GM10847 (cell line): ENCODE data around the gene FKRP.

Source experiments
- POLR2A ChIP-seq: IDR thresholded peaks from 2 replicates; pipeline ENCODE4 v1.6.1; 2011; ENCODE audit not compliant: insufficient read length; ENCODE audit errors: extremely low read depth

FKRP gene

GRCh38 chr19:46733690-46734292 is 12.1 kb upstream of the FKRP start:
- TF ChIP-seq POLR2A = no peak

DNA sequence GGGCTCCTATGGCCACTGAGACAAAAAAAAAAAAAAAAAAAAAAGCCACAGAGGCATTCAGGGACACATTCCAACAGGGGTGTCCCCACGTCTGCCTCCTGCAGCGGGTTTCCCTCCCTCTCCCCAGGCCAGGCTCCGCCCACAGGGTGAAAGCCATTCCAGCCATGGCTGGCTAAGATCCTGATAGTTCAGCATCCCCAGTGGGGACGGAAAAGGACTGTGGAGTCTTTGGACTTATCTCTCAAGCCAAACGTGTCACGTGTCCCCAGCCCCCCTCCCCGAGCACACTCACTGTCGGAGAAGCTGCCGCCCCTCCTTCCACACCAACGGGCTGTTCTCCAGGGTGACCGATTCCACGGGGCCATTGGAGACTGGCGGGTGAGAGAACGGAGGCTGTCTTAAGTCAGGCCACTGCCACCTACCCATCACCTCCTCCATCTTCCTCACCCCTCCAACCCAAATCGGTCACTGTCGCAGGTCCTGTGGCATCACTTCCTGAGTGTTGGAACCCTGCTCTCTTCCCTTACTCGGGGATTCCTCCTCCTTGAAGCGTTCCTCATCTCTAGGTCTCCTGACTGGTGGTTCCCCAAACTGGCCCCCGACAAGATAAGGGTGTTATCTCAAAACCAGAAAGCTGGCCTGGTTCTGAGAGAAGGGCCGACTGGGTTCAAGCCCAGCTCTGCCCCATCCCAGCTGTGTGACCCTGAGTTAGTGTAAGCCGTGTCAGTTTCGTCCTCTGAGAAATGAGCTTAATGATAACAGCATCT is 9.1 kb upstream of the FKRP start:
- TF ChIP-seq POLR2A = no peak

DNA sequence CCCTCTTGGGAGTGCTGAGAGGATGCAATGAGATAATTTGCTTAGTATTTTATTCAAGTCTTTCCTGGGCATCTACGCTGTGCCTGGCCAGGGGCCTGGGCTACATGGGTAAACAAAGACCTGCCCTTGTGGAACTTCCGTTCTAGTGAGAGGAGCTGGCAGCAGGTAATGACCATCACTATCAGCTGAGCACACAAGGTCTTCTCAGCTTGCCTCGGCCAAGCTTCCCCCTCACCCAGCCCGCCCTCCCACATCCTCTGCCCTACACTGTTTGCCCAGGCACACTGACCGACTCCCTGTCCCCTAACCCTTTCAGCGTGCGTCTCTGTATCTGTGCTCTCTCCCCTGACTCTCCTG is 8.6 kb upstream of the FKRP start:
- no peak for TF ChIP-seq POLR2A

DNA sequence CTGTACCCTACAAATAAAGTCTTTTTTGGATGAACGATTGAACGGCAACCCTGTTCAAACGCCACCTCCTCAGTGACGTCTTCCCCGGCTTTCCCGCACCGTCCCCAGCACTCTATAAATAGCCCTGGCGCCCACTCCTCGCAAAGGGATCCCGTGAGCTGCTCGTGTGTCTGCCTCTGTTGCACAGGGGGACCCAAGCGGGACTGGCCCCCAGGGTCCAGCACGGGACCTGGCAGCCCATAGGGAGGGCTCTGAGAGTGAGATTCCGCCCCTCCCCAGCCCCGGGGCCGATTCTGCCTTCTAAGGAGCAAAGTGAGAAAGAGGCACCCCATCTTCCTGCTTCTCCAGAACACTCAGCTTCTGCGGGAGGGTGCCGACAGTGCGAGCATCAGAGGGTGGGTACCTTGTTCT is 8.1 kb upstream of the FKRP start:
- no peak for TF ChIP-seq POLR2A

DNA sequence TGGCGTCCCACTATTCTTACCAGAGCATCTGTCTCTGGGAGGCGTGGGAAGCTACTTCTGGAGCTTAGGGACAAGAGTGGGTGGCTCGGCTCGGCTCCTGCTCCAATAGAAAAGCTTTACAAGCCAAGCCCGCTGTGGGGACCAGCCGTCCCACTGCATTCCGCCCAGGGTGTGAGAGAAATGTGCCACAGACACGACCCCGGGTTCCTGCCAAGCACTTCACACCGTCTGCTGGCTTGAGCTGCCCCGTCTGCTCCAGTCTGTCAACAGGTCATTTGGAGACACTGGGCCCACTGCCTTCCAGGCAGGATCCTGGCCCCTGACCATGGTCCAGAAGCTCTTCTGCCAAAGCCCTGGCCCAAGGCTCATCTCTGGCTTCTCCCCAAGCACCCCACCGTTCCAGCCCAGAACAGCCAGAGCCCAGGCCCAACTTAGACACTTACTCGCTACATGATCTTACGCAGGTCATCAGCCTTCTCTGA is 6.5 kb upstream of the FKRP start:
- no peak for TF ChIP-seq POLR2A

DNA sequence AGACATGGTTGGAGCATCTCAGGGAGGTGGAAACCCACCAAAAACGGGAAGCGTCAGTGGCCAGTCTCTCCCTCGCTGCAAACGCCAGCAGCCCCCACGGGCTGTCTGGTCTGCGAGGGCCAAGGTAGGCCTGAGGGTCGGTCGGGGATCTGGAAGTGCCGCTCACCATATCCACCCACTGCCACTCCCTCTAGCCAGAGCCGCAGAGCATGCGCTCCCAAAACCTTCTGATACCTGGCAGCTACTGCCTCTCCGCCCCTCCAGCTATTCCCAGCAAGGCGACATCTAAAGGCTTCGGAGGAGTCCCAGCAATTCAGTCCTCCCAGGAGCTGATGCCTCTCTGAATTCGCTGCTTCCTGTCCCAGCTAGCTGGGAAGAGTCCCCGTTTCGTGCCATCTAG is 4.4 kb upstream of the FKRP start:
- TF ChIP-seq POLR2A = no peak

DNA sequence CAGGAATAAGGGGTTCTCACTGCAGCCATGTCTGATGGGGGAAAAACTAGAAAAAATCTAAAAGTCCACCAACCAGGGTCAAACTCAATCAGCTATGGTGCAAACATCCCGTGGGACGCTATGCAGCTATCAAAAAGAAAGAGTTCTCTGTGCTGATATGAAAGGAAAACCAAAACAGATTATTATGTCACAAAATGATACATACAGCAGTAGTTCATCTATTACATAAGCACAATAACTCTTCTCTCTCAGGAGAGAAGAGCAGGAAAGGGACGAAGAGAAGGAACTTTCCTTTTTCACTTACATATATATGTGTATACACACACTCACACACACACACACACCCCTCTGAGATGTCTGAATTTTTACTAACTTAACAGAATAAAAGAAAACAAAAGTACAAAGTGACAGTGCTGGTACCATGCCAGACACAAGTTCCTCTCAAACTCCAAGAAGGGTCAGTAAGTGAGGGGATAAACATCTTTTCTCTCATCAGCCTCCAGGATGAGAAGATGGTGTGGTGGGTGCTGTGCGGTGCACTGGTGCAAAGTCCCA is 2.9 kb upstream of the FKRP start:
- no peak for TF ChIP-seq POLR2A

DNA sequence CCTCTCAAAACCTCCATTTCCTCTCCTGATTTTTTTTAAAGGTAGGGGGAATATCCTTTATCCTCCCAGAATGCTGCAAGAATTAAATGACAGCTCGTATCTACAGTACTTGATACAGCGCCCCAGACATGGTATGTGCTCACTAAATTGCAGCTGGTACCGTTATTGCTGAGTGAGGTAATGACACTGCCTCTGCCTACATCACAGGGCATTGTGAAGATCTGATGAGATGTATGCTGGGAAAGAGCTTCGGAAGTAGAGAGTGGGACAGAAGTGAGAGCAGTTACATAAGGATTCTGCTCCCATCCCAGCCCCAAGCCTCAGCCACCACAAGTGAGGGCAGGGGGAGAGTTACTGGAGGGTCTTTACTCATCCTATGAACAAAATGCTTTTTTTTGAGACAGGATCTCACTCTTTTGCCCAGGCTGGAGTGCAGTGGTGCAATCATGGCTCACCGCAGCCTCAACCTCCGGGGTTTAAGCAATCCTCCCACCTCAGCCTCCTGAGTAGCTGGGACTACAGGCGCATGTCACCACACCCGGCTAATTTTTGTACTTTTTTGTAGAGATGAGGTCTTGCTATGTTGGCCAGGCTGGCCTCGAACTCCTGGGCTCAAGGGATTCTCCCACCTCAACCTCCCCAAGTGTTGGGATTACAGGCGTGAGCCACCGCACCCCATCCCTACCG is 1.7 kb upstream of the FKRP start:
- no peak for TF ChIP-seq POLR2A

- no peak for TF ChIP-seq POLR2A
These were observed 827 bp upstream of the FKRP start for GRCh38 chr19:46745030-46745429.

- TF ChIP-seq POLR2A = peak; percentile 17
These were observed 612 bp downstream of the FKRP start, which contains the start of gene STRN4 for GRCh38 chr19:46746281-46747057. Gene STRN4, minus strand, starts transcription at chr19:46746450. Its CDS starts 20 bp downstream, at chr19:46746430.

DNA sequence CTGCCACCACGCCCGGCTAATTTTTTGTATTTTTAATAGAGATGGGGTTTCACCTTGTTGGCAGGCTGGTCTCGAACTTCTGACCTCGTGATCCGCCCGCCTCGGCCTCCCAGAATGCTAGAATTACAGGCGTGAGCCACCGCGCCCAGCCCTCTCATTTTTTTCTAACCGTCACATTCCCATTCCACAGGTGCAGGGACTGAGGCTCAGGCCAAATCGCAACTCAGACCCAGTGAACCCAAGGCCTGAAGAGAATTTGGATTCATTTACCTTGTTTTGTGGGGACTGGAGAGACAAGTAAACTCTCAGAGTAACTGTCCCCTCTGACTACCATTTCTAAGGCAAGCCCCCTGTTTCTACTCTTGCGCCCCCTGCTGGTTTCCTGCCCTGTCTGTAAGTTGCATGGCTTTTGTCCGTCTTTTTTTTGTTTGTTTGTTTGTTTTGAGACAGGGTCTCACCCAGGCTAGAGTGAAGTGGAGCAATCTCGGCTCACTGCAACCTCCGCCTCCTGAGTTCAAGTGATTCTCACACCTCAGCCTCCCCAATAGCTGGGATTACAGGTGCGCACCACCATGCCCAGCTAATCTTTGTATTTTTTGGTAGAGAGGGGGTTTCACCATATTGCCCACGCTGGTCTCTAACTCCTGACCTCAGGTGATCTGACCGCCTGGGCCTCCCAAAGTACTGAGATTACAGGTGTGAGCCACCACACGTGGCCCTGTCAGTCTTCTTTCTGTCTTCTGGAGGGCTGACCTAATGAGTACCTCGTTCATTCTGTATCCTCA is 2.7 kb downstream of the FKRP start:
- no peak for TF ChIP-seq POLR2A

GRCh38 chr19:46753420-46754155 is 7.7 kb downstream of the FKRP start:
- no peak for TF ChIP-seq POLR2A

GRCh38 chr19:46755077-46755852 is 9.4 kb downstream of the FKRP start:
- TF ChIP-seq POLR2A = no peak
